Liver (tissue), 9 donors: Measurements from ENCODE around the gene SLC16A4. TPM values are rescaled to one million over a fixed set of nuclear protein-coding genes. Genes with fewer than 3 reads are reported as not detected.

ENCODE experiments used
- DNase-seq: peaks from one replicate; pipeline ENCODE4 v3.0.0-alpha.2; 2017; ENCODE audit warnings: low spot score
- H3K27ac ChIP-seq, 2 donors: one replicate each; pipeline ENCODE4 v1.7.0; 2013; ENCODE audit warnings: inconsistent platforms in 2 of 2, low read length in 2 of 2, control low read depth in 1 of 2, low read depth in 1 of 2, mild to moderate bottlenecking in 1 of 2
- H3K27me3 ChIP-seq, 4 donors: one replicate each; pipeline versions ENCODE4 v1.6.1 to v1.7.0; 2013; ENCODE audit warnings: low read length in 3 of 4, inconsistent platforms in 1 of 4, mild to moderate bottlenecking in 1 of 4, moderate library complexity in 1 of 4; ENCODE audit not compliant: control insufficient read depth in 4 of 4, insufficient read depth in 4 of 4
- H3K36me3 ChIP-seq, 4 donors: one replicate each; pipeline versions ENCODE4 v1.6.1 to v1.7.0; 2013; ENCODE audit warnings: low read length in 3 of 4, mild to moderate bottlenecking in 3 of 4, low read depth in 1 of 4, moderate library complexity in 1 of 4; ENCODE audit not compliant: control insufficient read depth in 4 of 4, insufficient read depth in 3 of 4
- H3K4me1 ChIP-seq, 4 donors: one replicate each; pipeline versions ENCODE4 v1.6.1 to v1.7.0; 2013; ENCODE audit warnings: low read length in 3 of 4, mild to moderate bottlenecking in 3 of 4, moderate library complexity in 1 of 4; ENCODE audit not compliant: control insufficient read depth in 4 of 4, insufficient read depth in 4 of 4
- H3K4me3 ChIP-seq, 3 donors: one replicate each; pipeline versions ENCODE4 v1.6.1 to v1.7.0; 2013; ENCODE audit warnings: low read length in 3 of 3, control low read depth in 1 of 3, low read depth in 1 of 3, mild to moderate bottlenecking in 1 of 3
- H3K9ac ChIP-seq, 2 donors: one replicate each; pipeline ENCODE4 v1.7.0; 2013; ENCODE audit warnings: low read length in 2 of 2, mild to moderate bottlenecking in 2 of 2, moderate library complexity in 2 of 2, control low read depth in 1 of 2, low read depth in 1 of 2
- H3K9me3 ChIP-seq, 4 donors: one replicate each; pipeline versions ENCODE4 v1.6.1 to v1.7.0; 2013; ENCODE audit warnings: low read length in 3 of 4; ENCODE audit not compliant: control insufficient read depth in 4 of 4
- EGR1 ChIP-seq, 2 donors: IDR thresholded peaks; 2 replicates each; pipeline ENCODE4 v1.6.1; 2016 to 2018; ENCODE audit warnings: antibody characterized with exemption in 2 of 2, low read depth in 2 of 2
- FOXA1 ChIP-seq: IDR thresholded peaks from 2 replicates; pipeline ENCODE4 v1.6.1; 2016; ENCODE audit warnings: antibody characterized with exemption
- FOXA2 ChIP-seq: IDR thresholded peaks from 2 replicates; pipeline ENCODE4 v1.6.1; 2016; ENCODE audit warnings: antibody characterized with exemption
- GABPA ChIP-seq, 2 donors: IDR thresholded peaks in 1 of 2; conservative IDR thresholded peaks in 1 of 2; 2 replicates each; pipeline ENCODE4 v1.6.1; 2016; ENCODE audit warnings: antibody characterized with exemption in 2 of 2, mild to moderate bottlenecking in 1 of 2, moderate library complexity in 1 of 2
- HNF4A ChIP-seq, 2 donors: conservative IDR thresholded peaks; 2 replicates each; pipeline ENCODE4 v1.6.1; 2016; ENCODE audit warnings: antibody characterized with exemption in 2 of 2, mild to moderate bottlenecking in 2 of 2
- HNF4G ChIP-seq: IDR thresholded peaks from 2 replicates; pipeline ENCODE4 v1.6.1; 2016; ENCODE audit warnings: antibody characterized with exemption
- JUND ChIP-seq, 2 donors: IDR thresholded peaks; 2 replicates each; pipeline ENCODE4 v1.6.1; 2016; ENCODE audit warnings: antibody characterized with exemption in 2 of 2
- NR2F2 ChIP-seq: IDR thresholded peaks from 2 replicates; pipeline ENCODE4 v1.6.1; 2016; ENCODE audit warnings: antibody characterized with exemption
- RAD21 ChIP-seq, 2 donors: IDR thresholded peaks; 2 replicates each; pipeline ENCODE4 v1.6.1; 2016; ENCODE audit warnings: antibody characterized with exemption in 2 of 2, mild to moderate bottlenecking in 2 of 2
- RXRA ChIP-seq, 2 donors: IDR thresholded peaks; 2 replicates each; pipeline ENCODE4 v1.6.1; 2017 to 2018; ENCODE audit warnings: antibody characterized with exemption in 2 of 2, mild to moderate bottlenecking in 1 of 2
- SP1 ChIP-seq: IDR thresholded peaks from 2 replicates; pipeline ENCODE4 v1.6.1; 2018; ENCODE audit warnings: antibody characterized with exemption, mild to moderate bottlenecking
- TAF1 ChIP-seq: conservative IDR thresholded peaks from 2 replicates; pipeline ENCODE4 v1.6.1; 2016; ENCODE audit warnings: antibody characterized with exemption, mild to moderate bottlenecking
- YY1 ChIP-seq: IDR thresholded peaks from 2 replicates; pipeline ENCODE4 v1.6.1; 2016; ENCODE audit warnings: antibody characterized with exemption, mild to moderate bottlenecking
- WGBS: extraction: QIAGEN DNeasy Blood & Tissue Kit; methylation state at CpG from one replicate; pipeline ENCODE4 v1.1.7; 2013; 5-methylcytosine and 5-hydroxymethylcytosine counted together
- polyA plus RNA-seq, 2 donors: library from polyadenylated mRNA; stranded (reverse) in 1 of 2; unstranded in 1 of 2; fragments of 200-250 nt in 1 of 2; fragments of >200 nt in 1 of 2; fragmentation: Nextera tagmentation in 1 of 2; extraction: Ambion mirVana in 1 of 2; gene quantifications; one replicate each; pipeline versions ENCODE4 v1.2.1 to v1.2.3, GENCODE V29; 2013 to 2015
- total RNA-seq, 2 donors: library from RNA; depleted of rRNA; stranded (reverse); fragments of >200 nt; gene quantifications; one replicate each; pipeline ENCODE4 v1.2.3, GENCODE V29; 2014
- TF ChIP-seq, protein P1 (sequence below): IDR thresholded peaks from 2 replicates; pipeline ENCODE4 v1.6.1; 2016; ENCODE audit warnings: antibody characterized with exemption, mild to moderate bottlenecking
- TF ChIP-seq, protein P2 (sequence below): fragments of 150-350 bp; IDR thresholded peaks from 2 replicates; pipeline ENCODE4 v1.5.1; 2017; ENCODE audit warnings: improper control_type of control experiment, low read depth, low read length; ENCODE audit not compliant: missing input control
- TF ChIP-seq, protein P3 (sequence below): IDR thresholded peaks from 2 replicates; pipeline ENCODE4 v1.6.1; 2016; ENCODE audit warnings: antibody characterized with exemption
- TF ChIP-seq, protein P4 (sequence below): IDR thresholded peaks from 2 replicates; pipeline ENCODE4 v1.6.1; 2016; ENCODE audit warnings: antibody characterized with exemption
- TF ChIP-seq, protein P5 (sequence below): IDR thresholded peaks from 2 replicates; pipeline ENCODE4 v1.6.1; 2016; ENCODE audit warnings: antibody characterized with exemption
- donor health status: healthy.
- donor health status: healthy.
- donor health status: healthy.
- donor health status: healthy.
- donor health status: healthy.

The SLC16A4 gene
- total and polyA plus RNA-seq, 4 donors = 0.72 to 1.8 (median 1.6) TPM

DNA sequence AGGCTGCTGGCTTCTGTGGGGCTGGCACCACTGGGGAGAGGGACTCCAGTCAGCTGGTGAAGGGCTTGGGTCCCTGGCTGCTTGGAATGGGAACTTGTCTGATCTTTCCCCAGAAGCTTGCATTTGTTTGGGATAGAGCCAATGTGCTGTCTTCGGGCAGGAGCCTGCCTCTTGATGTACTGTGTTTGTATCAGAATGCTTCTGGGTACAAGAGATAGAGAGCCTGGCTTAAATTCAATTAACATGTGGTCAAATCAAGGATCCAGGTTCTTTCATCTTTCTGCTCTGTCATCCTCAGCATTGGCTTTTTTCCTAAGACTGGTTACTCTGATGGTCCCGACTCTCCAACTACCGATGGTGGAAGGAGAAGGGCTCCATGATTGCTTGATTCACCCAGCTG lies 44.1 kb upstream of the SLC16A4 start:
- no peaks in the 10 kb centered on the region for H3K36me3 ChIP-seq
- no peak for TF ChIP-seq JUND (IDR thresholded peaks at IDR 0.05)
- TF ChIP-seq, protein P1, sequence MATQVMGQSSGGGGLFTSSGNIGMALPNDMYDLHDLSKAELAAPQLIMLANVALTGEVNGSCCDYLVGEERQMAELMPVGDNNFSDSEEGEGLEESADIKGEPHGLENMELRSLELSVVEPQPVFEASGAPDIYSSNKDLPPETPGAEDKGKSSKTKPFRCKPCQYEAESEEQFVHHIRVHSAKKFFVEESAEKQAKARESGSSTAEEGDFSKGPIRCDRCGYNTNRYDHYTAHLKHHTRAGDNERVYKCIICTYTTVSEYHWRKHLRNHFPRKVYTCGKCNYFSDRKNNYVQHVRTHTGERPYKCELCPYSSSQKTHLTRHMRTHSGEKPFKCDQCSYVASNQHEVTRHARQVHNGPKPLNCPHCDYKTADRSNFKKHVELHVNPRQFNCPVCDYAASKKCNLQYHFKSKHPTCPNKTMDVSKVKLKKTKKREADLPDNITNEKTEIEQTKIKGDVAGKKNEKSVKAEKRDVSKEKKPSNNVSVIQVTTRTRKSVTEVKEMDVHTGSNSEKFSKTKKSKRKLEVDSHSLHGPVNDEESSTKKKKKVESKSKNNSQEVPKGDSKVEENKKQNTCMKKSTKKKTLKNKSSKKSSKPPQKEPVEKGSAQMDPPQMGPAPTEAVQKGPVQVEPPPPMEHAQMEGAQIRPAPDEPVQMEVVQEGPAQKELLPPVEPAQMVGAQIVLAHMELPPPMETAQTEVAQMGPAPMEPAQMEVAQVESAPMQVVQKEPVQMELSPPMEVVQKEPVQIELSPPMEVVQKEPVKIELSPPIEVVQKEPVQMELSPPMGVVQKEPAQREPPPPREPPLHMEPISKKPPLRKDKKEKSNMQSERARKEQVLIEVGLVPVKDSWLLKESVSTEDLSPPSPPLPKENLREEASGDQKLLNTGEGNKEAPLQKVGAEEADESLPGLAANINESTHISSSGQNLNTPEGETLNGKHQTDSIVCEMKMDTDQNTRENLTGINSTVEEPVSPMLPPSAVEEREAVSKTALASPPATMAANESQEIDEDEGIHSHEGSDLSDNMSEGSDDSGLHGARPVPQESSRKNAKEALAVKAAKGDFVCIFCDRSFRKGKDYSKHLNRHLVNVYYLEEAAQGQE = no peak
- no peak overlapping the region for H3K4me3 ChIP-seq
- no peaks in the 10 kb centered on the region for H3K9me3 ChIP-seq
- no peak overlapping the region for H3K9ac ChIP-seq
- H3K27ac ChIP-seq = no peak overlapping the region
- no peak for DNase-seq
- 80% methylated on average over 3 of the region's 3 CpGs for WGBS
- no peaks in the 10 kb centered on the region for H3K27me3 ChIP-seq
- peaks cover 0 to 9% (median 5%) of the 10 kb centered on the region in 4 donors for H3K4me1 ChIP-seq

DNA sequence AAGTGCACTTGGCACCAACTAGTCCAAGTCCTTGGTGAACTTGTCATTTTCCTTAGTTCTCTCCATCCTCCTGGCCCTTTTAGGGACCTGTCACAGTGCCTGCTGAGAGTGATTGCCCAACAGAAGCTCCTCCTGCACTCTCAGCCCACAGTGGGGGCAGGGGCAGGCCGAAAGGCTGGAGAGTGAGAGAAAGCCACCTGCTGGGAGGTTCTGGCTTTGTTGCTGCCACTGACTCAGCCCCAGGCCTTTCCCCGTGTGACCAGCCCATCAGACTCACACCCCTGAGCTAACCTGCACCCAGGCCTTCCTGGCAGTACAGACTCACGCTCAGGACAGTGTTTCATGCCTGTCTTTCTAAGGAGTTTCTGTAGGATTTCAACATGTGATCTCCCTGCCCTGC lies 43.0 kb upstream of the SLC16A4 start:
- peak; percentile 50 for DNase-seq
- Histone ChIP-seq H3K27ac (no peak overlapping the region), H3K9ac (no peak overlapping the region), H3K4me3 (no peak overlapping the region), H3K27me3 (no peaks in the 10 kb centered on the region), H3K4me1 (peaks cover 0 to 9% (median 5%) of the 10 kb centered on the region in 4 donors), H3K36me3 (no peaks in the 10 kb centered on the region), H3K9me3 (no peaks in the 10 kb centered on the region)
- WGBS = 23% methylated on average over 3 of the region's 3 CpGs
- TF ChIP-seq, protein P1 = no peak
- no peak for TF ChIP-seq GABPA (IDR thresholded peaks at IDR 0.05 in 1 of 2, conservative IDR thresholded peaks at IDR 0.05 in 1 of 2)
- TF ChIP-seq FOXA1 = no peak
- TF ChIP-seq, protein P2, sequence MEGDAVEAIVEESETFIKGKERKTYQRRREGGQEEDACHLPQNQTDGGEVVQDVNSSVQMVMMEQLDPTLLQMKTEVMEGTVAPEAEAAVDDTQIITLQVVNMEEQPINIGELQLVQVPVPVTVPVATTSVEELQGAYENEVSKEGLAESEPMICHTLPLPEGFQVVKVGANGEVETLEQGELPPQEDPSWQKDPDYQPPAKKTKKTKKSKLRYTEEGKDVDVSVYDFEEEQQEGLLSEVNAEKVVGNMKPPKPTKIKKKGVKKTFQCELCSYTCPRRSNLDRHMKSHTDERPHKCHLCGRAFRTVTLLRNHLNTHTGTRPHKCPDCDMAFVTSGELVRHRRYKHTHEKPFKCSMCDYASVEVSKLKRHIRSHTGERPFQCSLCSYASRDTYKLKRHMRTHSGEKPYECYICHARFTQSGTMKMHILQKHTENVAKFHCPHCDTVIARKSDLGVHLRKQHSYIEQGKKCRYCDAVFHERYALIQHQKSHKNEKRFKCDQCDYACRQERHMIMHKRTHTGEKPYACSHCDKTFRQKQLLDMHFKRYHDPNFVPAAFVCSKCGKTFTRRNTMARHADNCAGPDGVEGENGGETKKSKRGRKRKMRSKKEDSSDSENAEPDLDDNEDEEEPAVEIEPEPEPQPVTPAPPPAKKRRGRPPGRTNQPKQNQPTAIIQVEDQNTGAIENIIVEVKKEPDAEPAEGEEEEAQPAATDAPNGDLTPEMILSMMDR = peak; percentile 61
- peak; percentile 70 to 78 for TF ChIP-seq RAD21 (IDR thresholded peaks at IDR 0.05)
- no peak for TF ChIP-seq EGR1 (IDR thresholded peaks at IDR 0.05; ENCODE audit: low read depth in 2 of 2)
- no peak for TF ChIP-seq HNF4G
- TF ChIP-seq SP1 = no peak
- no peak for TF ChIP-seq TAF1
- peak; percentile 37 to 62 for TF ChIP-seq HNF4A (conservative IDR thresholded peaks at IDR 0.05)
- no peak for TF ChIP-seq YY1
- no peak for TF ChIP-seq FOXA2
- TF ChIP-seq, protein P3, sequence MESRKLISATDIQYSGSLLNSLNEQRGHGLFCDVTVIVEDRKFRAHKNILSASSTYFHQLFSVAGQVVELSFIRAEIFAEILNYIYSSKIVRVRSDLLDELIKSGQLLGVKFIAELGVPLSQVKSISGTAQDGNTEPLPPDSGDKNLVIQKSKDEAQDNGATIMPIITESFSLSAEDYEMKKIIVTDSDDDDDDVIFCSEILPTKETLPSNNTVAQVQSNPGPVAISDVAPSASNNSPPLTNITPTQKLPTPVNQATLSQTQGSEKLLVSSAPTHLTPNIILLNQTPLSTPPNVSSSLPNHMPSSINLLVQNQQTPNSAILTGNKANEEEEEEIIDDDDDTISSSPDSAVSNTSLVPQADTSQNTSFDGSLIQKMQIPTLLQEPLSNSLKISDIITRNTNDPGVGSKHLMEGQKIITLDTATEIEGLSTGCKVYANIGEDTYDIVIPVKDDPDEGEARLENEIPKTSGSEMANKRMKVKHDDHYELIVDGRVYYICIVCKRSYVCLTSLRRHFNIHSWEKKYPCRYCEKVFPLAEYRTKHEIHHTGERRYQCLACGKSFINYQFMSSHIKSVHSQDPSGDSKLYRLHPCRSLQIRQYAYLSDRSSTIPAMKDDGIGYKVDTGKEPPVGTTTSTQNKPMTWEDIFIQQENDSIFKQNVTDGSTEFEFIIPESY = no peak
- TF ChIP-seq, protein P4, sequence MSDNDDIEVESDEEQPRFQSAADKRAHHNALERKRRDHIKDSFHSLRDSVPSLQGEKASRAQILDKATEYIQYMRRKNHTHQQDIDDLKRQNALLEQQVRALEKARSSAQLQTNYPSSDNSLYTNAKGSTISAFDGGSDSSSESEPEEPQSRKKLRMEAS = peak; percentile 52
- TF ChIP-seq, protein P5, sequence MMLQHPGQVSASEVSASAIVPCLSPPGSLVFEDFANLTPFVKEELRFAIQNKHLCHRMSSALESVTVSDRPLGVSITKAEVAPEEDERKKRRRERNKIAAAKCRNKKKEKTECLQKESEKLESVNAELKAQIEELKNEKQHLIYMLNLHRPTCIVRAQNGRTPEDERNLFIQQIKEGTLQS = no peak
- peak; percentile 44 to 60 for TF ChIP-seq RXRA (IDR thresholded peaks at IDR 0.05)
- TF ChIP-seq JUND (IDR thresholded peaks at IDR 0.05) = no peak
- TF ChIP-seq NR2F2 = no peak
